Measurements from ENCODE around the gene TSC22D1. TPM values are rescaled to one million over a fixed set of nuclear protein-coding genes. Genes with fewer than 3 reads are reported as not detected.
"Not testable (repeated sequence)": the region's sequence is repeated elsewhere in the genome, so short reads cannot be mapped to it uniquely, and the experiment has no call there.

Gene TSC22D1
- total RNA-seq, 1 donor from 2014 or later = 70.0 TPM

- no peak for TF ChIP-seq CTCF (IDR thresholded peaks at IDR 0.05; ENCODE audit: insufficient read depth, low read length, poor library complexity, severe bottlenecking)
- Histone ChIP-seq H3K4me3 (ENCODE audit: low read depth, low read length) (no peak overlapping the region), H3K36me3 (ENCODE audit: control insufficient read depth, insufficient read depth, low read length) (no peaks in the 10 kb centered on the region), H3K27me3 (ENCODE audit: control insufficient read depth, insufficient read depth, low read length) (no peaks in the 10 kb centered on the region)
- DNase-seq (ENCODE audit: low read depth) = no peak
Measured at GRCh38 chr13:44617648-44618047, 41.5 kb upstream of the TSC22D1 start.

- Histone ChIP-seq H3K36me3 (ENCODE audit: control insufficient read depth, insufficient read depth, low read length) (no peaks in the 10 kb centered on the region), H3K4me3 (ENCODE audit: low read depth, low read length) (no peak overlapping the region), H3K27me3 (ENCODE audit: control insufficient read depth, insufficient read depth, low read length) (no peaks in the 10 kb centered on the region)
- TF ChIP-seq CTCF (IDR thresholded peaks at IDR 0.05; ENCODE audit: insufficient read depth, low read length, poor library complexity, severe bottlenecking) = no peak
- DNase-seq (ENCODE audit: low read depth) = no peak
Measured at GRCh38 chr13:44609137-44609536, 33.0 kb upstream of the TSC22D1 start.

GRCh38 chr13:44605721-44606120 is 29.6 kb upstream of the TSC22D1 start:
- H3K36me3 ChIP-seq (ENCODE audit: control insufficient read depth, insufficient read depth, low read length) = no peaks in the 10 kb centered on the region
- DNase-seq (ENCODE audit: low read depth) = no peak
- TF ChIP-seq CTCF (IDR thresholded peaks at IDR 0.05; ENCODE audit: insufficient read depth, low read length, poor library complexity, severe bottlenecking) = no peak
- no peak overlapping the region for H3K4me3 ChIP-seq (ENCODE audit: low read depth, low read length)
- H3K27me3 ChIP-seq (ENCODE audit: control insufficient read depth, insufficient read depth, low read length) = no peaks in the 10 kb centered on the region

- DNase-seq (ENCODE audit: low read depth) = no peak
- Histone ChIP-seq H3K36me3 (ENCODE audit: control insufficient read depth, insufficient read depth, low read length) (no peaks in the 10 kb centered on the region), H3K27me3 (ENCODE audit: control insufficient read depth, insufficient read depth, low read length) (no peaks in the 10 kb centered on the region), H3K4me3 (ENCODE audit: low read depth, low read length) (no peak overlapping the region)
- TF ChIP-seq CTCF (IDR thresholded peaks at IDR 0.05; ENCODE audit: insufficient read depth, low read length, poor library complexity, severe bottlenecking) = no peak
Measured at GRCh38 chr13:44605275-44605674, 29.1 kb upstream of the TSC22D1 start.

GRCh38 chr13:44601586-44601985 is 25.5 kb upstream of the TSC22D1 start:
- no peak overlapping the region for H3K4me3 ChIP-seq (ENCODE audit: low read depth, low read length)

GRCh38 chr13:44593861-44594592 is 17.9 kb upstream of the TSC22D1 start:
- H3K4me3 ChIP-seq (ENCODE audit: low read depth, low read length); H3K36me3 ChIP-seq (ENCODE audit: control insufficient read depth, insufficient read depth, low read length); H3K27me3 ChIP-seq (ENCODE audit: control insufficient read depth, insufficient read depth, low read length); DNase-seq (ENCODE audit: low read depth): not testable (repeated sequence)

More at GRCh38 chr13:44601586-44601985, 25.5 kb upstream of the TSC22D1 start:
- DNase-seq (ENCODE audit: low read depth) = no peak
- H3K27me3 ChIP-seq (ENCODE audit: control insufficient read depth, insufficient read depth, low read length) = no peaks in the 10 kb centered on the region
- no peaks in the 10 kb centered on the region for H3K36me3 ChIP-seq (ENCODE audit: control insufficient read depth, insufficient read depth, low read length)
- no peak for TF ChIP-seq CTCF (IDR thresholded peaks at IDR 0.05; ENCODE audit: insufficient read depth, low read length, poor library complexity, severe bottlenecking)

Measured in kidney epithelial cell (primary cell).